HG03432 (cell line): ENCODE measurements around the gene TMEM154.

Experiments
- ATAC-seq: cut with Tn5 transposase; IDR thresholded peaks from one replicate; pipeline ENCODE4 v1.9.1; 2021; ENCODE audit warnings: mild to moderate bottlenecking, moderate library complexity; ENCODE audit not compliant: unreplicated experiment

TMEM154 gene

GRCh38 chr4:152640058-152640921 lies 39.5 kb downstream of the TMEM154 start:
- no peak for ATAC-seq

DNA sequence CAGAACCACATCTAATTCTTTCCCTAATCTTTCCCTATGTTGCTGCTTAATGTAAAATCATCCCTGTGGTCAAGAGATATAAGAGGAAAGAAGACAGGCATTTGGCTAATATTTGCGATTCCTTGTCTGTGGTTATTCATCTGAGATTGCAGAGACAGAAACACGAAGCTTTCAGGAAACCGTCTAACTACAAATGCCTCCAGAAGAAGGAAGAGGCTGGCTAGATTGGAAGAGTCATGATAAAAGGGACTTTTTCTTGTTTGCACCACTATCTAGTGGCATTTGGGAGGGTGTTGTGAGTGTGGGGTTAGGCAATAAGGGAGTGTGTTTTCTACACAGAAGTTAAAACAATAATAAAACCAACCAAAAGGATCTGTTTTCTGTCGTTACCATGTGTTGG lies 43.9 kb downstream of the TMEM154 start:
- ATAC-seq = no peak

DNA sequence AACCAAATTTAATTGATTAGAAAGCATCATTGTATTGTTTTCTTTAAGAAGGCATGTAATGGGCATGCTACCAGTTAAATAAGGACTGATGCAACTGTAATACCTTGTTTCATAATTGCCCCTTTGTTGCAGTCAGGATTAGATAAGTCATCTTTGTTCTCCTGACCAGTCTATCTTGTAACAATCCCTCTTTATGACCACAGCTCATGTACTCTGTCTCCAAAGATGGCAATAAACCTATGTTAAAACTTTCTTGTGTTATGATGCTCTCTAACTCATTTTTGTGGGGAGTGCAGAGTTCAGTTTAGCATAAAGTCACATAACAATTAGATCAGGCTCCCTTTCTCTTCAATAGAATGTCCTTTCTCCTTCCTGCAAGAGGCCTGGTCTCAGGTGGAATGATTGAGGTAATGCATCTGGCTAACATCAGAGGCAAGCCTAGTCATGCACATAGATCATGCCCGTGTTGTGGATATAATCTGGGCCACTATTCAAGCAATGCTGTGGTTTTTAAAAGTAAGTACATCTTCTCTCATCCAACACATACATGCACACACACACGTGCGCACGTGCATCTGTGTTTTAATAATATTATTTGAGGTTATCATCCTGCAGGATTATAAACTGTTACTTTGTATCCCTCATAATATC lies 45.6 kb downstream of the TMEM154 start:
- ATAC-seq = no peak

DNA sequence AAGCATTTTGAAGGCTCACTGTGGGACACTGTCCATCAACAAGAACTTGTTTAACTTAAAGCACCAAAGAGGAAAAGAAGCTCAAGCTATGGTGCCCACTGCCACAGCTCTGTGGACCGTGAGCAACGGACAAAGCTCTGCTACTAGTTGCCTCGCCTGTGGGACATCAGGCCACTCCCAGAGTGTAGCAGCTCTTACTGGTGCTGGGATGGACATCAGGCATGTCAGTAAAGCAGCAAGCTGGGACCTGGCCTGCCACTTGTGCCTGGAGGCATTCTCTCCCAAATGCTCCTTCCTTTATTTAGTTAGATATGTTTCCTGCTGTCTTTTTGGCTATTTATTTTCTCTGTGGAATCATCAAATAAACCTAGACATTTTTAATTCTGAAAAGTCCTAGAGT lies 46.7 kb downstream of the TMEM154 start:
- no peak for ATAC-seq

DNA sequence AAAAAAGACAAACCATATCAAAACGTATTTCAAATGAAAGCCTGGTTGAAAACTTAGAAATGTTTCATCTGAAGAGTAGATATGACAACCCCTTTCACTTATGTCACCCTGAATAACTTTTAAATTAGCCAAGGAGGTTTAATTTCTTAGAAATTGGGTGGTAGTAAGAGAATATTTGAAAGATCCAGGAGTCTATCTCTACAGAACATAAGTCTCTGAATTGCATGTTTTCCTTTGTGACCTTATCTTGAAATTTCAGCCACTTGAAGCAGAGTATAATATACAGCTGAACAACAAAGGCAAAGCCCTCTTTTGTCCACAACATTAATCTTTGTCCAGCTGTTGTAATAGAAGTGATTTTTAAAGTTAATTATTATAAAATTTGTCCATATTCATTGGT lies 49.5 kb downstream of the TMEM154 start:
- no peak for ATAC-seq

- ATAC-seq = no peak
Measured at GRCh38 chr4:152629908-152630307, 49.9 kb downstream of the TMEM154 start.

DNA sequence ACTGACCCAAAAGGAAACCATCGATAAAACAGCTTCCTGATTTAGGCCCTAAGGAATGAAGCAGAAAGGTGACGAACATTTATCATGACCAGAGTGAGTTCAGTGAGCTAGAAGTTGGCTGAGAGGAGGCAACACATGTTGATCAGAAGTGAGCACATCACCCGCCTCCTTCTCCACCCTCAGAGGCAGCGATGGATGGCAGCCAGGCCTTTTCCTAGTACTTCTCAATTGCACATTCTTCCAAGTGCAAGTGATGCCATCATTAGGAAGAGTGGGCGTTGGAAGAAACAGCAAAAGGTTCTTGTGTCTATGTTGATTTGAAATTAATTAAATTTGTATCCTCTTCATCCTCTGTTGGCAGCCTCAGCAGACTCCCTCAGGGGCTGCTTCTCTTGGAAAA lies 51.7 kb downstream of the TMEM154 start:
- ATAC-seq = no peak

GRCh38 chr4:152626790-152627189 lies 53.0 kb downstream of the TMEM154 start:
- ATAC-seq = no peak

- ATAC-seq = no peak
Measured at GRCh38 chr4:152620915-152621314, 58.9 kb downstream of the TMEM154 start.

- no peak for ATAC-seq
Measured at GRCh38 chr4:152620218-152620617, 59.6 kb downstream of the TMEM154 start.

GRCh38 chr4:152619556-152619955 lies 60.2 kb downstream of the TMEM154 start:
- no peak for ATAC-seq

DNA sequence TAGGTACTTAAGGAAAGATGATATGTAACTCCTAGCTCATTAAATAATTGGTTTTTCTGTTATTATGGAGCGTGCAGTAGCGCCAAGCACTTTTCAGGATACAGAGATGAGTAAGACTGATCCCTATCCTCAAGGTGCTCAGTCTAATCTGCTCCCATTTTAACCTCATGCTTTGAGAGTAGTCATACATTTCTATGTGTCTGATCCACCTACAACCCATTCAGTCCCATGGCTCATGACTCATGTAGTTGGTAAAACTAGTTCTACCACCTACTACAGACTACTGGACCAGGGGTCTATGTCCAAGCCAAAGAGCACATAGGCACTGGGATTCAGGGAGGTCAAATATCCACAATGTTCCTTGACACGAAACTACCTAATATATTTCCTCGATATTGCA lies 60.8 kb downstream of the TMEM154 start:
- no peak for ATAC-seq

DNA sequence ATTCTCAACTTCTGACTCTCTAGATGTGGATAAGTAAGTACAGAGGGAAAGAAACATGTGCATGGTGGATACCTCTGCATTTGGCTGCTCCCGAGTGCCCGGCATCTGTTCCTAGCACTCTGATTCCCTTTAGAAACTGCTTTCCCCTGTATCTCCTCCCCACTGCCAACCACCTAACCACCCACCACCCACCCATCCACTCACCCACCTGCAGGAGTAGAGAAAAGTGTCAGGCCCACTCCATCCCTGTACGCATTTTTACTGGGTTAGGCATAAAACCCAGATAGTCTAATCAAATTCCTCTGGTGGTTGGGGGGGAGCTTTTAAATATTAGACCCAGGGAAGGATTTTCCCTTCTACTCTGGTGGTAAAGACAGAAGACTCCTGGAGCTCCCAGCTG lies 63.0 kb downstream of the TMEM154 start:
- ATAC-seq = no peak

DNA sequence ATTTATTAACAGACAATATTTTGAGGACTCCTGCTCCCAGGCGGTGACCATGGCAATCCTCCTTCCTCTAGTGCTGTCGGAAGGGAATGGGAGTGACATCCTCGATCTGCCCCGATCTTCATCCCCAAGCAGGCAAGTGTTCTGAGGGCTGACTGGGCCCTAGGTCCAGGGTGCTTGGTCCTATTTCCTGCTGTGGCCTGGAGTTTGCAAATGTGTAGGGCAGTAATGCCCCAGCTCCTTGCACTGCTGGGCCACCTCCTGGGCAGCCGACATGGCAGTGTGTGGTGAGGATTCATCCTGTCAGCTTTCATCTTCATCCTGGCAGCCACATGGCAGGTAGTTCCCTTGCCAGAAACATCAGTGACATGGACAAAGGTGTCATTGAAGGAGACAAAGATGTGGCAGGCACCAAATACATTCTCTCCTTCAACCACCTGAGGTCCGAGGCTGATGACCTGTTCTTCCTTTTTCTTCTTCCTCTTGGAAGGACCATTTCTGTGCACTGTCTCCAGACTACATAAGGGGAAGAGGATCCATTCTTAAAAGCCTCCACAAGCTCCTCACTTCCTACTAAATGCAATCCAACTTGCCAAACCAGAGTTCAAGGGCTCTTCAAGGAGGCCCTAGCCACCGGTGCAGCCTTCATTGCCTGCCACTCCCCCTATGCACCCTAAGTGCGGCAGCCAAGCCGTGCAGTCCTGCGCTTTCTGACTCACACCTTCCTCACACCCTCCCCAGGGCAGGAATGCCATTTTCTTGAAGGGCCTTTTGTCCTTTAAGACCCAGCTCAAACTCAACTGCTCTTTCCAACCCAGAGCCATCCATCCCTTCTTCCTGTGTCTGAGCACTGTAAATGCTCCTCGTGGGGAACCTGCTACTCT lies 65.7 kb downstream of the TMEM154 start:
- no peak for ATAC-seq

- no peak for ATAC-seq
Measured at GRCh38 chr4:152613351-152613750, 66.4 kb downstream of the TMEM154 start.

- ATAC-seq = no peak
Measured at GRCh38 chr4:152610131-152610530, 69.7 kb downstream of the TMEM154 start.

DNA sequence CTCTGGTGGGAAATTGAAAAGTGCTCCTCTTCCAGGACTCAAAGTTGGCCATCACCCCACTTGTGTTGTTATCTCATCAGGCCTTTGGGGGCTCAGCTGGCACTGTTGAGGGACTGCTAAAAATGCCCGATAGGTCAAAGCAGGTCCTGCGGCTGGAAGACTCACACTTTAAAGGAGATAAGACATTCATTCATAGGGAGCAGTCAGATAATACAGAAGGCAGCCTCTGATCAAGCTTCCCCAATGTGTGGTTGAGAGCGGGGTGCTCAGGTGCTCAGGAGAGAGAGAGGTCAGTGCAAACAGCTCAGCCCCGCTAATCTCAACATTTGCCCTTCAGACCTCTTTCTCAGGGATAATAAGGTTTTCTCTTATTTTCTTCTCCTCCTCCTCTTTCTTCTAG lies 70.3 kb downstream of the TMEM154 start:
- ATAC-seq = no peak

GRCh38 chr4:152607178-152607577 lies 72.6 kb downstream of the TMEM154 start:
- ATAC-seq = no peak

GRCh38 chr4:152606753-152607152 lies 73.0 kb downstream of the TMEM154 start:
- ATAC-seq = no peak

DNA sequence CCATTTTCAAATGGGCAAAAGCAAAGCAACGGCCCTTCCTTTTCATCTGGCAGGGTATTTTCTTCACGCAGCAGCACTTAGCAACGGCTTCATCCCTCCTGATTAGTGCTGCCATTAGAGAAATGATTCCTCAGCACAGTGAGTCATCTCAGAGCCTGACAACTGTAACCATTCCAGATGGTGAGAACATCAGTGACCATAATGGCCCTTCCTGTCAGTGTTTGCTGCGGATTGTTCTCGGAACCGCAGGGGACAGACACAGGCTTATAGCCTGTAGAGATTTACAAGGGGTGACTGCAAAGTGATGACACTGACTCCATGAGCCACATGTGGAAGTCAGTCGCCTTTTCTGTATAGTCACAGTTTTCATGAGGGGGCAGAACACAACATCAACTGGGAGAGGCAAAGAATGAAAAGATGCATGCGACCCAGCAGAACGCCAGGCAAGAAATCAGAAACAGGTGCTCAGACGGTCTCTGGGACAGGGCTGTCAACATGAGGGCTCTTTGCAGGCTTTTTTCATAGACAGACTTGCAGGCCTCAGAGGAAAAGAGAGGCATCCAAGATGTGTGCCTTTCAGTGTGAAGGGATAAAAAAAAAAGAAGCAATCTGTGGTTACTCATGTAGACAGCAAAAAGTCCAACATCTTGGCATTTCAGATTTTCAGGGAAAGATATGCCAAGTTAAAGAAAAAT lies 74.0 kb downstream of the TMEM154 start:
- no peak for ATAC-seq

DNA sequence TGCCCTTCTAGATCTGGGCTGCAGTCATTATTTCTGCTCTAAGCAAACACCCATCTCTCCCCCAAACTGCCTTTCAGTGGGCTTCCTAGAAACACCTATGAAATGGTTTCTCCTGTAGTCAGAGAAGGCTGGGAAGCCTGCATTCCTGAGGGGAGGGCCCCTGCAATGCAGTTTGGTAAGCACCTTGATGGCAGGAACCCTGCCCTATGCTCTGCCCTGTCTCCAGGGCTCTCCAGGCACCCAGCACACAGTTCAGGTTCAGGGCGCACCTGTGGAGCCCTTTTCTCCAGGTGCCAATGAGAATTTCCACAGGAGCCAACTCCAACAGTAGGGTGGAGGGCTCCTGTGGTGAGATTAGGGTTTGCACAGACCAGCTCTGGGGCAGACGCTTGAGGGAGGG lies 74.8 kb downstream of the TMEM154 start:
- ATAC-seq = no peak
